HG03354 (cell line): ENCODE data around the gene PHF20.
"Not testable (repeated sequence)": the region's sequence is repeated elsewhere in the genome, so short reads cannot be mapped to it uniquely, and the experiment has no call there.

Experiments
- ATAC-seq: cut with Tn5 transposase; IDR thresholded peaks from one replicate; pipeline ENCODE4 v1.9.1; 2021; ENCODE audit warnings: mild to moderate bottlenecking; ENCODE audit not compliant: unreplicated experiment, poor library complexity, severe bottlenecking

The PHF20 gene

GRCh38 chr20:35877611-35878010 is 105.8 kb downstream of the PHF20 start:
- no peak for ATAC-seq

- ATAC-seq: no peak
These were observed 106.4 kb downstream of the PHF20 start for GRCh38 chr20:35878113-35878625.

- ATAC-seq: no peak
These were observed 109.9 kb downstream of the PHF20 start for GRCh38 chr20:35881676-35882075.

GRCh38 chr20:35882427-35883161 is 110.8 kb downstream of the PHF20 start:
- ATAC-seq: not testable (repeated sequence)

GRCh38 chr20:35883336-35883777 is 111.5 kb downstream of the PHF20 start:
- no peak for ATAC-seq

- no peak for ATAC-seq
These were observed 112.1 kb downstream of the PHF20 start for GRCh38 chr20:35883778-35884540.

- ATAC-seq: no peak
These were observed 112.7 kb downstream of the PHF20 start for GRCh38 chr20:35884541-35884865.

- no peak for ATAC-seq
These were observed 113.4 kb downstream of the PHF20 start for GRCh38 chr20:35885212-35885611.

GRCh38 chr20:35886537-35886936 is 114.7 kb downstream of the PHF20 start:
- no peak for ATAC-seq

GRCh38 chr20:35887393-35888064 is 115.7 kb downstream of the PHF20 start:
- ATAC-seq: no peak

- ATAC-seq: no peak
These were observed 116.8 kb downstream of the PHF20 start for GRCh38 chr20:35888657-35889056.

- no peak for ATAC-seq
These were observed 119.6 kb downstream of the PHF20 start for GRCh38 chr20:35891375-35891774.

GRCh38 chr20:35892871-35893270 is 121.1 kb downstream of the PHF20 start:
- no peak for ATAC-seq

- peak; percentile 91 for ATAC-seq
These were observed 122.1 kb downstream of the PHF20 start for GRCh38 chr20:35893942-35894341.

- ATAC-seq: not testable (repeated sequence)
These were observed 123.7 kb downstream of the PHF20 start for GRCh38 chr20:35895516-35895915.

- ATAC-seq: no peak
These were observed 127.2 kb downstream of the PHF20 start for GRCh38 chr20:35899064-35899463.

- ATAC-seq: not testable (repeated sequence)
These were observed 129.4 kb downstream of the PHF20 start for GRCh38 chr20:35901230-35901629.

GRCh38 chr20:35901678-35902544 is 130.1 kb downstream of the PHF20 start:
- no peak for ATAC-seq

- no peak for ATAC-seq
These were observed 130.7 kb downstream of the PHF20 start for GRCh38 chr20:35902545-35902941.

GRCh38 chr20:35903843-35904242 is 132.0 kb downstream of the PHF20 start:
- no peak for ATAC-seq
